Measurements from ENCODE around the gene PLPPR3. TPM values are rescaled to one million over a fixed set of nuclear protein-coding genes. Genes with fewer than 3 reads are reported as not detected.

The PLPPR3 gene
- polyA plus RNA-seq, 1 donor from 2014 or later = 239 TPM

DNA sequence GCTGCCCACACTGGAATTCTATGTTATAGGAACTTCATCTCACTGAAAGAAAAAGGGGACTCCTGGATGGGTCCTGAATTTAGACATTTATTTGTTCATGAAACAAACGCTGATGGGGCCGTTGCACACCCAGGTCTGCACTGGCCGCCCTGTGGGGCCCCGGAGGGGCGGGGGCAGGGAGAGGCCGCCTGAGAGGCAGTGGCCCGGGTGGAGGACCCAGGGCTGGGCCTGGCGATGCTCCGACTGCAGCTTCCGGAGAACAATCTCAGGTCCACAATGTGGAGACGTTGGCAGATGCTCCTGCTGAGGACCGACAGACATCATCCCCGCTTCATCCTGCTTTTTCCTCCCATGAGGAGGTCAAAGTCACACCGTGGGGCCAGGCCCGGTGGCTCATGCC is 40.8 kb downstream of the PLPPR3 start:
- H2AFZ ChIP-seq (ENCODE audit: low read depth, low read length) = no peak overlapping the region
- no peak overlapping the region for H3K27ac ChIP-seq (ENCODE audit: low read length)
- H3K9me2 ChIP-seq (ENCODE audit: insufficient read depth, low read length) = no peaks in the 10 kb centered on the region
- H3K79me2 ChIP-seq (replicated peaks; ENCODE audit: insufficient read depth, low read length) = no peaks in the 10 kb centered on the region
- no peaks in the 10 kb centered on the region for H3K36me3 ChIP-seq (ENCODE audit: insufficient read depth, low read length)
- H3K9ac ChIP-seq (ENCODE audit: low read length) = no peak overlapping the region
- H4K20me1 ChIP-seq (ENCODE audit: insufficient read depth) = no peaks in the 10 kb centered on the region
- H3K27me3 ChIP-seq (ENCODE audit: insufficient read depth, low read depth, low read length) = no peaks in the 10 kb centered on the region
- H3K9me3 ChIP-seq (ENCODE audit: low read length) = no peaks in the 10 kb centered on the region
- H3F3A ChIP-seq (ENCODE audit: insufficient read depth, low read length, poor library complexity, severe bottlenecking) = no peaks in the 10 kb centered on the region
- H3K4me2 ChIP-seq (ENCODE audit: low read length) = no peak overlapping the region
- TF ChIP-seq REST (IDR thresholded peaks at IDR 0.05; ENCODE audit: borderline replicate concordance) = no peak
- no peak for TF ChIP-seq EZH2 (IDR thresholded peaks at IDR 0.05; ENCODE audit: borderline replicate concordance, insufficient read depth, low read length, poor library complexity, severe bottlenecking)
- no peak for TF ChIP-seq SMC3 (conservative IDR thresholded peaks at IDR 0.05; ENCODE audit: poor library complexity)
- no peak for TF ChIP-seq EP300 (conservative IDR thresholded peaks at IDR 0.05; ENCODE audit: poor library complexity, severe bottlenecking)
- TF ChIP-seq MXI1 (conservative IDR thresholded peaks at IDR 0.05; ENCODE audit: poor library complexity, severe bottlenecking) = no peak
- TF ChIP-seq RAD21 (conservative IDR thresholded peaks at IDR 0.05) = no peak
- TF ChIP-seq TAF1 (IDR thresholded peaks at IDR 0.05; ENCODE audit: low read depth) = no peak
- TF ChIP-seq, protein P1, sequence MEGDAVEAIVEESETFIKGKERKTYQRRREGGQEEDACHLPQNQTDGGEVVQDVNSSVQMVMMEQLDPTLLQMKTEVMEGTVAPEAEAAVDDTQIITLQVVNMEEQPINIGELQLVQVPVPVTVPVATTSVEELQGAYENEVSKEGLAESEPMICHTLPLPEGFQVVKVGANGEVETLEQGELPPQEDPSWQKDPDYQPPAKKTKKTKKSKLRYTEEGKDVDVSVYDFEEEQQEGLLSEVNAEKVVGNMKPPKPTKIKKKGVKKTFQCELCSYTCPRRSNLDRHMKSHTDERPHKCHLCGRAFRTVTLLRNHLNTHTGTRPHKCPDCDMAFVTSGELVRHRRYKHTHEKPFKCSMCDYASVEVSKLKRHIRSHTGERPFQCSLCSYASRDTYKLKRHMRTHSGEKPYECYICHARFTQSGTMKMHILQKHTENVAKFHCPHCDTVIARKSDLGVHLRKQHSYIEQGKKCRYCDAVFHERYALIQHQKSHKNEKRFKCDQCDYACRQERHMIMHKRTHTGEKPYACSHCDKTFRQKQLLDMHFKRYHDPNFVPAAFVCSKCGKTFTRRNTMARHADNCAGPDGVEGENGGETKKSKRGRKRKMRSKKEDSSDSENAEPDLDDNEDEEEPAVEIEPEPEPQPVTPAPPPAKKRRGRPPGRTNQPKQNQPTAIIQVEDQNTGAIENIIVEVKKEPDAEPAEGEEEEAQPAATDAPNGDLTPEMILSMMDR (IDR thresholded peaks at IDR 0.05; ENCODE audit: poor library complexity, severe bottlenecking) = no peak
- TF ChIP-seq POLR2AphosphoS5 (IDR thresholded peaks at IDR 0.05) = no peak
- no peak overlapping the region for H3K4me3 ChIP-seq (ENCODE audit: low read length)

- Histone ChIP-seq H3K36me3 (ENCODE audit: insufficient read depth, low read length) (no peaks in the 10 kb centered on the region), H3K27me3 (ENCODE audit: insufficient read depth, low read depth, low read length) (no peaks in the 10 kb centered on the region), H3K4me2 (ENCODE audit: low read length) (no peak overlapping the region), H3K9ac (ENCODE audit: low read length) (no peak overlapping the region), H4K20me1 (ENCODE audit: insufficient read depth) (no peaks in the 10 kb centered on the region), H2AFZ (ENCODE audit: low read depth, low read length) (no peak overlapping the region), H3K79me2 (replicated peaks; ENCODE audit: insufficient read depth, low read length) (no peaks in the 10 kb centered on the region), H3K9me2 (ENCODE audit: insufficient read depth, low read length) (no peaks in the 10 kb centered on the region), H3F3A (ENCODE audit: insufficient read depth, low read length, poor library complexity, severe bottlenecking) (no peaks in the 10 kb centered on the region), H3K4me3 (ENCODE audit: low read length) (no peak overlapping the region), H3K9me3 (ENCODE audit: low read length) (no peaks in the 10 kb centered on the region), H3K27ac (ENCODE audit: low read length) (no peak overlapping the region)
- no peak for TF ChIP-seq EP300 (conservative IDR thresholded peaks at IDR 0.05; ENCODE audit: poor library complexity, severe bottlenecking)
- TF ChIP-seq POLR2AphosphoS5 (IDR thresholded peaks at IDR 0.05) = no peak
- TF ChIP-seq EZH2 (IDR thresholded peaks at IDR 0.05; ENCODE audit: borderline replicate concordance, insufficient read depth, low read length, poor library complexity, severe bottlenecking) = no peak
Observed at GRCh38 chr19:778910-779653, 42.7 kb downstream of the PLPPR3 start.
